ENCODE results near the gene DDX19B. TPM values are rescaled to one million over a fixed set of nuclear protein-coding genes. Genes with fewer than 3 reads are reported as not detected.

The DDX19B gene
- total and polyA plus RNA-seq, 3 experiments from 2014 or later = 36.0 to 52.9 (median 38.8) TPM

DNA sequence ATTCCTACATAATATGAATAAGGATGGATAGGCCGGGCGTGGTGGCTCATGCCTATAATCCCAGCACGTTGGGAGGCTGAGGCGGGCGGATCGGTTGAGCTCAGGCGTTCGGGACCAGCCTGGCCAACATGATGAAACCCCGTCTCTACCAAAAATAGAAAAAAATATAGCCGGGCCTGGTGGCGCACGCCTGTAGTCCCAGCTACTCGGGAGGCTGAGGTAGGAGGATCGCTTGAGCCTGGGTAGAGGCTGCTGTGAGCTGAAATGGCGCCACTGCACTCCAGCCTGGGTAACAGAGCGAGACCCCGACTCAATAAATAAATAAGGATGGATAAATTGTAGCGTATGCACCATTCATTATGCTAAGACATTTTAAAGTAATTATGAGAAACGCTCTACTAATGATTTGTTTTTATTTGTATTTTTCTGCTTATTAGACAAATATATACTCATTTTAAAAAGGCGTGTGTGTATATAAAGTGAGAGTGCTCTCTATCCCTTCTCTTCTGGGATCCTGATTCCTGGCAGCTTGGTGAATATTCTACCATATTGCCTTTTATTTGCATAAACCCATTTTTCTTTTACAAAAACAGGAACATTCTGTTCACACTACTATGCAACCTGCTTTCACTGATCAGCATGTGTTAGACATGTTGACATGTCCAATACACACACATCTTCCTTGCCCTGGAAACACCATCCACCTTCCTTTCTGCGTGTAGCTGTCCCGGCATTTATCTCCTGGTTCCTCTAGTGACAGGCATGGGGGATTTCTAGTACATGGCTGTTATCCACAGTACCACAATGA, 74.1 kb downstream of the DDX19B start:
- H3K27ac Mint-ChIP-seq = peak overlapping the region in 5 of 8 donors; percentile 19 to 76 (median 58)
- no peak overlapping the region for H3K27ac ChIP-seq (ENCODE audit: low read depth, low read length)
- POLR2A ChIA-PET = interaction anchor here (1.1 kb wide), 1 partner anchor 8 kb away, joined by 4 read pairs; no protein-coding TSS in a partner anchor
- DNase-seq = no peak
- H3K9me3 ChIP-seq (ENCODE audit: low read length) = no peaks in the 10 kb centered on the region
- peaks cover 5% of the 10 kb centered on the region for H3K4me1 ChIP-seq (ENCODE audit: insufficient read depth, low read length)
- H3K4me3 ChIP-seq (ENCODE audit: low read length) = no peak overlapping the region
- peaks cover 19% of the 10 kb centered on the region for H3K36me3 ChIP-seq (ENCODE audit: insufficient read depth, low read length)
- peak overlapping the region in 1 of 7 donors; percentile 39 for H3K4me3 Mint-ChIP-seq
- H3K9me3 Mint-ChIP-seq = no peaks in the 10 kb centered on the region
- CTCF ChIA-PET = interaction anchor here (0.7 to 1.5 kb wide), 5 partner anchors 12 to 161 kb away, joined by 3 to 4 read pairs (median 3); partner anchors contain the start of gene FCSK
- no peaks in the 10 kb centered on the region for H3K27me3 Mint-ChIP-seq
- peaks cover 0 to 68% (median 5%) of the 10 kb centered on the region in 3 donors for H3K36me3 Mint-ChIP-seq
- peaks cover 9 to 18% (median 10%) of the 10 kb centered on the region in 3 donors for H3K4me1 Mint-ChIP-seq
- H3K27me3 ChIP-seq (ENCODE audit: insufficient read depth, low read length, poor library complexity, severe bottlenecking) = no peaks in the 10 kb centered on the region

DNA sequence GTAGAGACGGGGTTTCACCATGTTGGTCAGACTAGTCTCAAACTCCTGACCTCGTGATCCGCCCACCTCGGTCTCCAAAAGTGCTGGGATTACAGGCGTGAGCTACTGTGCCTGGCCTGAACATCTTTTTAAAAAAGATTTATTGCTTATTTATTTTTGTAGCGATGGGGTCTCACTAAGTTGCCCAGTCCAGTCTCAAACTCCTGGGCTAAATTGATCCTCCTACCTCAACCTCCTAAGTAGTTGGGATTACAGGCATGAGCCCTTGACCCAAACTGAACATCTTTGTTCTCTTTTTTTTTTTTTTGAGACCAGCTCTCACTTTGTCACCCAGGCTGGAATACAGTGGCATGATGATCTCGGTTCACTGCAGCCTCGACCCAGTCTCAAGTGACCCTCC, 75.2 kb downstream of the DDX19B start:
- DNase-seq = no peak
- H3K27me3 Mint-ChIP-seq = no peaks in the 10 kb centered on the region
- Histone ChIP-seq H3K36me3 (ENCODE audit: insufficient read depth, low read length) (peaks cover 16% of the 10 kb centered on the region), H3K4me1 (ENCODE audit: insufficient read depth, low read length) (peaks cover 8% of the 10 kb centered on the region), H3K27me3 (ENCODE audit: insufficient read depth, low read length, poor library complexity, severe bottlenecking) (no peaks in the 10 kb centered on the region), H3K4me3 (ENCODE audit: low read length) (no peak overlapping the region), H3K9me3 (ENCODE audit: low read length) (no peaks in the 10 kb centered on the region), H3K27ac (ENCODE audit: low read depth, low read length) (no peak overlapping the region)
- CTCF ChIA-PET = interaction anchor here (1.5 kb wide), 1 partner anchor 80 kb away, joined by 4 read pairs; the partner anchor contains the start of gene FCSK
- peaks cover 0 to 64% (median 5%) of the 10 kb centered on the region in 3 donors for H3K36me3 Mint-ChIP-seq
- POLR2A ChIA-PET = interaction anchor here (0.6 to 0.8 kb wide), 2 partner anchors 307 to 421 kb away, joined by 3 to 4 read pairs; no protein-coding TSS in a partner anchor
- H3K27ac Mint-ChIP-seq = peak overlapping the region in 3 of 8 donors; percentile 8 to 23 (median 17)
- no peak overlapping the region for H3K4me3 Mint-ChIP-seq
- peaks cover 10 to 22% (median 12%) of the 10 kb centered on the region in 3 donors for H3K4me1 Mint-ChIP-seq
- no peaks in the 10 kb centered on the region for H3K9me3 Mint-ChIP-seq

DNA sequence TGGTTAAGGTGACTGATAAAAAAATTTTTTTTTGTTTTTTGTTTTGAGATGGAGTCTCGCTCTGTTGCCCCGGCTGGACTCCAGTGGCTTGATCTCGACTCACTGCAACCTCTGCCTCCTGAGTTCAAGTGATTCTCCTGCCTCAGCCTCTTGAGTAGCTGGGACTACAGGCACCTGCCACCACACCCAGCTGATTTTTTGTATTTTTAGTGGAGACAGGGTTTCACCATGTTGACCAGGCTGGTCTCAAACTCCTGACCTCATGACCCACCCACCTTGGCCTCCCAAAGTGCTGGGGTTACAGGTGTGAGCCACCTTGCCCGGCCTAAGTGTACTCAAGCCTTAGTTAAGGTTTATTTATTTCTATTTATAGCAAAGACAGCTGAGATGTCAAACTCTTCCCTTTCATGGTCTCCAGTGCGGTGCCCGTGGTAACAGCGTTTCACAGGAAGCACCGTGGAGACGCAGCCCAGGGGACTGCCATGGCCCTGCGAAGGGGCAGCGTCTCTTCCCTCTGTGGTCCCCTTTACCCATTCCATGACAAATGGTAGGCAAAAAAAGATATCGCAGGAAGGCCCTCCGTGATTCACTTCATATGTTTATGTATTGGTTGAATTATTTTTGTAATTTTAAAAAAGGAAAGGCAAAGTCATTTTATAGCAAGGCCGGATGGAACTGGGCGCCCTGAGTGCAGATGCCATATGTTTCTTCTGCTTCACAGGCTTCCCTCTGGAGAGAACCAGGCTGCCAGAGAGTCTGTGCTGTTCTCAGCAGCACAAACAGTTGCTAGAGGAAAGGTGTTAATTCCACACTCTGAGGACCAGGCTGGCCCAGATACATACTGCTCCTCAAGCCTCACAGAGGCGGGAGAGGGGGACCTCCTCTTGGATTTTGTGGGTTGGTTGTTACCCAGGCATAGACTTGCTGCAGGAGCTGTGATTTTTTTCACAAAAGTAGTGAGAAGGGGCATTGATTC, 76.9 kb downstream of the DDX19B start:
- peaks cover 14% of the 10 kb centered on the region for H3K36me3 ChIP-seq (ENCODE audit: insufficient read depth, low read length)
- H3K9me3 Mint-ChIP-seq = no peaks in the 10 kb centered on the region
- H3K36me3 Mint-ChIP-seq = peaks cover 0 to 52% (median 5%) of the 10 kb centered on the region in 3 donors
- peaks cover 10% of the 10 kb centered on the region for H3K4me1 ChIP-seq (ENCODE audit: insufficient read depth, low read length)
- no peak for DNase-seq
- H3K27me3 Mint-ChIP-seq = no peaks in the 10 kb centered on the region
- H3K9me3 ChIP-seq (ENCODE audit: low read length) = no peaks in the 10 kb centered on the region
- CTCF ChIA-PET = no interaction called here
- peak overlapping the region in 5 of 8 donors; percentile 29 to 71 (median 42) for H3K27ac Mint-ChIP-seq
- POLR2A ChIA-PET = no interaction called here
- H3K4me3 ChIP-seq (ENCODE audit: low read length) = no peak overlapping the region
- H3K4me3 Mint-ChIP-seq = peak overlapping the region in 1 of 7 donors; percentile 24
- no peak overlapping the region for H3K27ac ChIP-seq (ENCODE audit: low read depth, low read length)
- no peaks in the 10 kb centered on the region for H3K27me3 ChIP-seq (ENCODE audit: insufficient read depth, low read length, poor library complexity, severe bottlenecking)
- peaks cover 16 to 23% (median 18%) of the 10 kb centered on the region in 3 donors for H3K4me1 Mint-ChIP-seq

DNA sequence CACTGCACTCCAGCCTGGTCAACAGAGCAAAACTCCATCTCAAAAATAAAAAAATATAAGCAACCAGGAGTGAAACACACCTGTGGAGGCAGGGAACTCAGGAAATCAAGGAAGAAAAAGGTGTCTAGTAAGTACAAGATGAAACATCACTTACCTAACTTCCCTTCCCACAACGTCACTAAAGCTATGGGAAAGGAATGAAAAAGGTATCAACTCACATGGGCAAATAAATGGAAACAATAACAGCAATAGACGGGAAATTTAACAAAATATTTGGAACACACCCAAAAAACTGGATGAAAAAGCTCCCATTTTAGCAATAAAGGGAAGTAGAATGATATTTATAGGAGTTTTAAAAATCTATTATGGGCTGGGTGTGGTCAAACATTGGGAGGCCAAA, 78.8 kb downstream of the DDX19B start:
- Mint-ChIP-seq H3K27me3 (no peaks in the 10 kb centered on the region), H3K27ac (peak overlapping the region in 1 of 8 donors; percentile 14), H3K9me3 (no peaks in the 10 kb centered on the region), H3K4me3 (peak overlapping the region in 3 of 7 donors; percentile 25 to 78 (median 36)), H3K36me3 (peaks cover 0 to 38% (median 5%) of the 10 kb centered on the region in 3 donors), H3K4me1 (peaks cover 19 to 25% (median 21%) of the 10 kb centered on the region in 3 donors)
- peaks cover 11% of the 10 kb centered on the region for H3K36me3 ChIP-seq (ENCODE audit: insufficient read depth, low read length)
- H3K27ac ChIP-seq (ENCODE audit: low read depth, low read length) = no peak overlapping the region
- ChIA-PET CTCF (interaction anchor here (0.7 kb wide), 1 partner anchor 186 kb away, joined by 3 read pairs; no protein-coding TSS in a partner anchor), POLR2A (interaction anchor here (0.7 to 1.1 kb wide), 3 partner anchors 31 to 148 kb away, joined by 3 to 8 read pairs (median 7); partner anchors contain the start of gene ST3GAL2)
- H3K4me1 ChIP-seq (ENCODE audit: insufficient read depth, low read length) = peaks cover 16% of the 10 kb centered on the region
- no peak overlapping the region for H3K4me3 ChIP-seq (ENCODE audit: low read length)
- no peaks in the 10 kb centered on the region for H3K27me3 ChIP-seq (ENCODE audit: insufficient read depth, low read length, poor library complexity, severe bottlenecking)
- no peaks in the 10 kb centered on the region for H3K9me3 ChIP-seq (ENCODE audit: low read length)
- DNase-seq = no peak

DNA sequence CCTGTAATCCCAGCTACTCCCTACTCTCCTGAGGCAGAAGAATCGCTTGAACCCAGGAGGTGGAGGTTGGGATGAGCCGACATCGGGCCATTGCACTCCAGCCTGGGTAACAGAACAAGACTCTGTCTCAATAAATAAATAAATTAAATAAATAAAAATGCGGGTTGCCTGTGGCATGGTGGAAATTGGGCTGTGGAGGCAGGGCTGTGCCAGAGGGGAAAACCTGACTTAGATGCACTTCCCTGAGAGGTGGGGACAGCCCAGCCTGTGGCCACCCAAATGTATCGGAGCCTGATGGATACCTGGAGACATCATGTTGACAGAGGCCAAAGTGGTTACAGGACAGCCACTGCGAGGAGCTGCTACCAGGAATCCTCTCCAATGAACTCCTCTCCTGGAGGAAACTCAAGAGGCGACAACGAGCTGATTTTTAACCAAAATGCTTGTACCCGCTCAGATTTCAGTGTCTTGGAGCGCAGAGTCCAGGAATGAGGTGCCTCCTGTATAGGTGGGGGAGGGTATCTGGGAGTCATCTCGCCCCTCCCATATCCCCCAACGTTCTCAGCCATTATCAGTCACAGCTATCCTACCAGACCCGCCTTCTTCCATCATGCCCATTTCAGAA, 80.0 kb downstream of the DDX19B start:
- H3K27ac ChIP-seq (ENCODE audit: low read depth, low read length) = no peak overlapping the region
- CTCF ChIA-PET = interaction anchor here (1.1 kb wide), 1 partner anchor 24 kb away, joined by 3 read pairs; no protein-coding TSS in a partner anchor
- Mint-ChIP-seq H3K4me3 (peak overlapping the region; percentile 9 to 99 (median 49)), H3K9me3 (no peaks in the 10 kb centered on the region), H3K27me3 (no peaks in the 10 kb centered on the region), H3K27ac (peak overlapping the region in 3 of 8 donors; percentile 17 to 29 (median 27)), H3K36me3 (peaks cover 0 to 36% (median 2%) of the 10 kb centered on the region in 3 donors), H3K4me1 (peaks cover 19 to 25% (median 21%) of the 10 kb centered on the region in 3 donors)
- POLR2A ChIA-PET = interaction anchor here (0.6 to 1.5 kb wide), 2 partner anchors 25 to 224 kb away, joined by 3 to 4 read pairs; no protein-coding TSS in a partner anchor
- H3K36me3 ChIP-seq (ENCODE audit: insufficient read depth, low read length) = peaks cover 6% of the 10 kb centered on the region
- DNase-seq = no peak
- H3K4me1 ChIP-seq (ENCODE audit: insufficient read depth, low read length) = peaks cover 16% of the 10 kb centered on the region
- no peak overlapping the region for H3K4me3 ChIP-seq (ENCODE audit: low read length)
- no peaks in the 10 kb centered on the region for H3K9me3 ChIP-seq (ENCODE audit: low read length)
- H3K27me3 ChIP-seq (ENCODE audit: insufficient read depth, low read length, poor library complexity, severe bottlenecking) = no peaks in the 10 kb centered on the region

DNA sequence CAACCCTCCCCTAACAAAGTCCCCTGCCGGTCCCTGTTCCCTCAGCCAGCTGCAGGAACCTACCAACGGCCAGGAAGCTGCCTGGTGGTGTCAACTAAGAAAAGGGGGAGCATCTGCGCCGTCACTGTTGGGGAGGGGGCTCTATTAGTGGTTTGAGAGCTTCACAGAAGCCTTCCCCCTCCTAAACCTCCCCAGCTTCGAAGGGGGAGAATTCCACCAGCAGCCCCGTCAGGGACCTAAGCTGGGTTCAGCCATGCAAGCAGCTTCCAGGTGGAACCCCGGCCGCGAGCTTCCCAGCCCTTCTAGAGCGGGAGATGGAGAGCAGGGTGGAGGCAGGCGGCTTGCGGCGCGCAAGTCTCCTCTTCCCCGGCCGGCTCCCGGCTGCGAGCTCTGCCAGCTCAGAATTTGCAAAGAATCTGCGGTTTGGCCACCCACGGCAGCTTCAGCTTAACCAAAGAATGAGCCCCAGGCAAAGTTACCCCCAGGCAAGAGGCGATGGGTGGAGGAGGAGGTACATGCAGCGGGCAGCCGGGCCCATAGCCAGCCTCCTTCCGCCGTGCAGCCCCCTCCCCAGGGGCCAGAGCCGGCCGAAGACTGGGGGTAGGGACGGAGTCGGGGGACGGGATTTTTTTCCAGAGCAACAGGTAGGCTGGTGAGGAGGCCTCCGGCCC, 81.4 kb downstream of the DDX19B start:
- Histone ChIP-seq H3K9me3 (ENCODE audit: low read length) (no peaks in the 10 kb centered on the region), H3K36me3 (ENCODE audit: insufficient read depth, low read length) (peaks cover 7% of the 10 kb centered on the region), H3K27me3 (ENCODE audit: insufficient read depth, low read length, poor library complexity, severe bottlenecking) (no peaks in the 10 kb centered on the region), H3K4me3 (ENCODE audit: low read length) (peak overlapping the region; percentile 66), H3K27ac (ENCODE audit: low read depth, low read length) (peak overlapping the region; percentile 25), H3K4me1 (ENCODE audit: insufficient read depth, low read length) (peaks cover 16% of the 10 kb centered on the region)
- CTCF ChIA-PET = interaction anchor here (0.5 to 1.9 kb wide), 14 partner anchors 11 to 274 kb away, joined by 3 to 9 read pairs (median 4); partner anchors contain the start of genes DDX19A and FCSK
- no peaks in the 10 kb centered on the region for H3K27me3 Mint-ChIP-seq
- H3K36me3 Mint-ChIP-seq = peaks cover 0 to 32% (median 4%) of the 10 kb centered on the region in 3 donors
- POLR2A ChIA-PET = interaction anchor here (0.5 to 3.1 kb wide), 13 partner anchors 8 to 357 kb away, joined by 3 to 27 read pairs (median 5); partner anchors contain the start of genes AARS1, COG4, DDX19A and DDX19B
- H3K4me3 Mint-ChIP-seq = peak overlapping the region; percentile 91 to 99 (median 96)
- H3K9me3 Mint-ChIP-seq = no peaks in the 10 kb centered on the region
- DNase-seq = peak; percentile 46 to 75 (median 61)
- H3K27ac Mint-ChIP-seq = peak overlapping the region; percentile 72 to 98 (median 86)
- peaks cover 19 to 25% (median 19%) of the 10 kb centered on the region in 3 donors for H3K4me1 Mint-ChIP-seq

All from CD8-positive, alpha-beta memory T cell (primary cell).